Kidney epithelial cell (primary cell): Measurements from ENCODE around the gene LCORL. TPM values are rescaled to one million over a fixed set of nuclear protein-coding genes. Genes with fewer than 3 reads are reported as not detected.
"Not testable (repeated sequence)": the region's sequence is repeated elsewhere in the genome, so short reads cannot be mapped to it uniquely, and the experiment has no call there.

Source experiments
- DNase-seq: peaks from one replicate; pipeline ENCODE4 v3.0.0-alpha.2; 2010; ENCODE audit warnings: low read depth
- H3K27me3 ChIP-seq: 2 replicates; pipeline ENCODE4 v1.6.0; 2011; ENCODE audit warnings: low read length; ENCODE audit not compliant: control insufficient read depth, insufficient read depth
- H3K36me3 ChIP-seq: 2 replicates; pipeline ENCODE4 v1.5.1; 2011; ENCODE audit warnings: low read length; ENCODE audit not compliant: control insufficient read depth, insufficient read depth
- H3K4me3 ChIP-seq: 2 replicates; pipeline ENCODE4 v1.5.1; 2011; ENCODE audit warnings: low read depth, mild to moderate bottlenecking, control low read depth, low read length
- total RNA-seq: library from RNA; depleted of rRNA; stranded (reverse); fragments of >200 nt; gene quantifications from 2 replicates; pipeline ENCODE4 v1.2.3, GENCODE V29; 2015
- TF ChIP-seq, protein P1 (sequence below): IDR thresholded peaks from 2 replicates; pipeline ENCODE4 v1.5.1; 2011; ENCODE audit warnings: mild to moderate bottlenecking, moderate library complexity, low read length, control low read depth, inconsistent platforms; ENCODE audit not compliant: insufficient read depth, poor library complexity, severe bottlenecking

LCORL gene
- total RNA-seq, 1 donor from 2014 or later: 35.2 TPM

DNA sequence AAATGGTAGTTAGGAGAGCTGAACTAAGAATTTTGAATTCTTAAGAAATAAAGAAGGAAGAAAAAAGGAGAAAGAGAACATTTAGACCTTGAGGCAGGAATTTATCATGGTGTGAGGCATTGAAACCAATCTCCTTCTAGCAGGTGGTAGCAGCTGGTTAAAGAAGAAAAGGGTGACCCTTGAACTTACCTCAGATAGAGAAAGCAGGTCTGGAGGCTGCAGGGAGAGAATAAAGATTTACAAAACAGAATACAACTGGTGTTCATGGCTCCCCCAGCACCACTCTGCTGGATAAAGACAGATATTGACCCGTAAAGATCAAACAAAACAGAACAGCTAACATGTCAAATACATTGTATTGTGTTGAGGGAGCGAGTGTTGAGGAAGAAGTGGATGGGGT, 154.7 kb downstream of the LCORL start:
- Histone ChIP-seq H3K4me3 (no peak overlapping the region), H3K36me3 (no peaks in the 10 kb centered on the region), H3K27me3 (no peaks in the 10 kb centered on the region)
- TF ChIP-seq, protein P1, sequence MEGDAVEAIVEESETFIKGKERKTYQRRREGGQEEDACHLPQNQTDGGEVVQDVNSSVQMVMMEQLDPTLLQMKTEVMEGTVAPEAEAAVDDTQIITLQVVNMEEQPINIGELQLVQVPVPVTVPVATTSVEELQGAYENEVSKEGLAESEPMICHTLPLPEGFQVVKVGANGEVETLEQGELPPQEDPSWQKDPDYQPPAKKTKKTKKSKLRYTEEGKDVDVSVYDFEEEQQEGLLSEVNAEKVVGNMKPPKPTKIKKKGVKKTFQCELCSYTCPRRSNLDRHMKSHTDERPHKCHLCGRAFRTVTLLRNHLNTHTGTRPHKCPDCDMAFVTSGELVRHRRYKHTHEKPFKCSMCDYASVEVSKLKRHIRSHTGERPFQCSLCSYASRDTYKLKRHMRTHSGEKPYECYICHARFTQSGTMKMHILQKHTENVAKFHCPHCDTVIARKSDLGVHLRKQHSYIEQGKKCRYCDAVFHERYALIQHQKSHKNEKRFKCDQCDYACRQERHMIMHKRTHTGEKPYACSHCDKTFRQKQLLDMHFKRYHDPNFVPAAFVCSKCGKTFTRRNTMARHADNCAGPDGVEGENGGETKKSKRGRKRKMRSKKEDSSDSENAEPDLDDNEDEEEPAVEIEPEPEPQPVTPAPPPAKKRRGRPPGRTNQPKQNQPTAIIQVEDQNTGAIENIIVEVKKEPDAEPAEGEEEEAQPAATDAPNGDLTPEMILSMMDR: no peak
- no peak for DNase-seq

DNA sequence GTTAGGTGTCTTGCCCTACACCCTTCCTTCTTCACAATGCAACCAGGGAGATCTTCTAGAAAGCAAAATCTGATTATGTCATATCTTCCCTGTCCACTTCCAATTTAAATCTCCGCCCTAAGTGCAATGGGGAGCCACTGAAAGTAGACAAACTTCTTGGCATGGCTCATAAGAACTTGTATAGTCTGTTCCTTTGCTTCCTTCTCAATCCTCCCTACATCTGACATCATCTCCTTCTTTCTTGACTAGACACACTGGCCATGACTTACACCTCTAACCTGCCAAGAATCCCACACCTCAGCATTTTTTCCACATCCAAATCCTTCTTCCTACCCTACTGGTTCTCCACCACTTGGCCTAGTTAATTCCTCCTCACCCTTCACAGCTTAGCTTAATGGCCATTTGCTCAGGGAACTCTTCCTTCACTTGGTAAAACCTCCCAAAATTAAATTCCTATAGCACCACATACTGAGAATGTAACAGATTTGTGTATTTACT, 155.6 kb downstream of the LCORL start:
- Histone ChIP-seq H3K4me3 (no peak overlapping the region), H3K36me3 (no peaks in the 10 kb centered on the region), H3K27me3 (no peaks in the 10 kb centered on the region)
- no peak for DNase-seq
- TF ChIP-seq, protein P1: no peak

DNA sequence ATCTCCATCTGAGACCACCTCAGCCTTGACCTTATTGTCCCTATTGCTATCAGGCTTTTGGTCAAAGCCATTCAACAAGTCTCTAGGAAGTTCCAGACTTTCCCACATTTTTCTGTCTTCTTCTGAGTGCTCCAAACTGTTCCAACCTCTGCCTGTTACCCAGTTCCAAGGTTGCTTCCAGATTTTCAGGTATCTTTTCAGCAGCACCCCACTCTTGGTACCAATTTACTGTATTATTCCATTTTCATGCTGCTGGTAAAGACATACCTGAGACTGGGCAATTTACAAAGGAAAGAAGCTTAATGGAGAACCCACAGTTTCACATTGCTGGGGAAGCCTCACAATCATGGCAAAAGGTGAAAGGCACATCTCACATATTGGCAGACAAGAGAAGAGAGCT, 159.6 kb downstream of the LCORL start:
- H3K27me3 ChIP-seq, H3K4me3 ChIP-seq, DNase-seq: not testable (repeated sequence)

DNA sequence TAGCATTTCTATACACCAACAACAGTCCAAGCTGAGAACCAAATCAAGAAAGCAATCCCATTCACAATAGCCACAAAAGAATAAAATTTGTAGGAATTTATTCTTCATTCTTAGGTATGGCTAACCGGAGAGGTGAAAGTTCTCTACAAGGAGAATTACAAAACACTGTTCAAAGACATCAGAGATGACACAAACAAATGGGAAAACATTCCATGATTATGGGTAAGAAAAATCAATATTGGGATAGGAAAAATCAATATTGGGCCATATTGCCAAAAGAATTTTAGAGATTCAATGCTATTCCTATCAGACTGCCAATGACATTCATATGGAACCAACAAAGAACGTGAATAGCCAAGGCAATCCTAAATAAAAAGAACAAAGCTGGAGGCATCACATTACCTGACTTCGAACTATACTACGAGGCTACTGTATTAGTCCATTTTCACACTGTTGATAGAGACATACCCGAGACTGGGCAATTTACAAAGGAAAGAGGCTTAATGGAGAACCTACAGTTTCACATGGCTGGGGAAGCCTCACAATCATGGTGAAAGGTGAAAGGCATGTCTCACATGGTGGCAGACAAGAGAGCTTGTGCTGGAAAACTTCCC, 161.7 kb downstream of the LCORL start:
- no peak for DNase-seq
- no peaks in the 10 kb centered on the region for H3K36me3 ChIP-seq
- TF ChIP-seq, protein P1: no peak
- H3K4me3 ChIP-seq: no peak overlapping the region
- H3K27me3 ChIP-seq: no peaks in the 10 kb centered on the region

More for the DNA sequence above, 159.6 kb downstream of the LCORL start:
- not testable (repeated sequence) for H3K36me3 ChIP-seq

DNA sequence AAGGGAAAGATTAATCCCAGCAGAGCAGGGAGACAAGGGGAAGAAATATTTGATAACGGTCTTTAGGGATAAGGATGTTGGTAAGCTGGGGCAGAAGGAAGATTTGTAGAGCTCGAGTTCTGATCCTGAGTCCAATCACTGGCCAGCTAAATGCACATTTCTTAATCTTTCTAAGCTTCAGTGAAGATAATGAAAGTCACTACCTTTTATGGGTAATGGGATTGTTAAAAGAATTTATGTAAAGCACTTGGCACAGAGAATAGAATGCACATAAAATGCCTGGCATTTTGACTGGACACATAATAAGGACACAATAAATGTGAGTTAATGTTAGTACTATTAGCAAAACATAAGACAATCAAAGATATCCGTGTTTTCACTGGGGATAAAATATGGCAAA, 167.5 kb downstream of the LCORL start:
- TF ChIP-seq, protein P1: no peak
- Histone ChIP-seq H3K36me3 (no peaks in the 10 kb centered on the region), H3K27me3 (no peaks in the 10 kb centered on the region)

DNA sequence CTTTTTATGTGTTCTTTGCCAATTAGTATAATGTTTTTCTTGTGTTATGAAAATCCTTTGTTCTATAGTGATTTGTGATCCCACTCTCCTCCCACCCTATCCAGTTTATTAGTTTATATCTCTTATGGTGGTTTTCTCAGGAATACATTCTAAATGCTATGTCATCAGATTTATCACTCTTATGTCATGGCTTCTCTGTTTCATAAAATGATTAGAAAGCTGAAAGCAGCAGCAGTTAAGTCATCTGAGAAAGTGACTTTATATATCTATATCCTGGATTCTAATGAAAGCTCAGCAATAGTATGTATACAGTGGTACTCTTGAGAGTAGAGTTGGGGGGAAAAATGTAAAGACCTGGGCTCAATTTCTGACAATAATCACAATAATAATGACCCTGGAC, 169.6 kb downstream of the LCORL start:
- Histone ChIP-seq H3K27me3 (no peaks in the 10 kb centered on the region), H3K4me3 (no peak overlapping the region), H3K36me3 (no peaks in the 10 kb centered on the region)
- TF ChIP-seq, protein P1: no peak
- DNase-seq: no peak

More for the DNA sequence above, 167.5 kb downstream of the LCORL start:
- no peak for DNase-seq
- H3K4me3 ChIP-seq: no peak overlapping the region

DNA sequence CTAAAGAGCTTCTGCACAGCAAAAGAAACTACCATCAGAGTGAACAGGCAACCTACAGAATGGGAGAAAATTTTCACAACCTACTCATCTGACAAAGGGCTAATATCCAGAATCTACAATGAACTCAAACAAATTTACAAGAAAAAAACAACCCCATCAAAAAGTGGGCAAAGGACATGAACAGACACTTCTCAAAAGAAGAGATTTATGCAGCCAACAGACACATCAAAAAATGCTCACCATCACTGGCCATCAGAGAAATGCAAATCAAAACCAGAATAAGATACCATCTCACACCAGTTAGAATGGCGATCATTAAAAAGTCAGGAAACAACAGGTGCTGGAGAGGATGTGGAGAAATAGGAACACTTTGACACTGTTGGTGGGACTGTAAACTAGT, 171.3 kb downstream of the LCORL start:
- H3K4me3 ChIP-seq, H3K27me3 ChIP-seq, H3K36me3 ChIP-seq, DNase-seq: not testable (repeated sequence)
